ENCODE measurements around the gene C4orf51.

The C4orf51 gene

GRCh38 chr4:145709843-145710242, 29.9 kb downstream of the C4orf51 start:
- DNase-seq: no peak

- DNase-seq: no peak
Observed at GRCh38 chr4:145716200-145716599, 36.3 kb downstream of the C4orf51 start.

GRCh38 chr4:145716661-145717200, 36.8 kb downstream of the C4orf51 start:
- no peak for DNase-seq

- peak in 2 of 58 donors; percentile 35 to 39 for DNase-seq
Observed at GRCh38 chr4:145719752-145720624, 40.0 kb downstream of the C4orf51 start.

- no peak for DNase-seq
Observed at GRCh38 chr4:145720656-145721055, 40.7 kb downstream of the C4orf51 start.

GRCh38 chr4:145722561-145722960, 42.6 kb downstream of the C4orf51 start:
- no peak for DNase-seq

- DNase-seq: no peak
Observed at GRCh38 chr4:145723336-145723735, 43.4 kb downstream of the C4orf51 start.

- no peak for DNase-seq
Observed at GRCh38 chr4:145730026-145730425, 50.1 kb downstream of the C4orf51 start.

GRCh38 chr4:145731028-145731427, 51.1 kb downstream of the C4orf51 start:
- no peak for DNase-seq

- no peak for DNase-seq
Observed at GRCh38 chr4:145732001-145732815, 52.3 kb downstream of the C4orf51 start.

GRCh38 chr4:145732895-145733880, 53.2 kb downstream of the C4orf51 start:
- DNase-seq: peak; percentile 9 to 95 (median 88)

- DNase-seq: no peak
Observed at GRCh38 chr4:145734031-145734430, 54.1 kb downstream of the C4orf51 start.

- peak in 6 of 58 donors; percentile 15 to 65 (median 33) for DNase-seq
Observed at GRCh38 chr4:145734576-145735346, 54.8 kb downstream of the C4orf51 start.

- DNase-seq: peak in 1 of 58 donors; percentile 24
Observed at GRCh38 chr4:145735347-145735675, 55.4 kb downstream of the C4orf51 start.

GRCh38 chr4:145735827-145736226, 55.9 kb downstream of the C4orf51 start:
- no peak for DNase-seq

- DNase-seq: no peak
Observed at GRCh38 chr4:145736241-145736831, 56.4 kb downstream of the C4orf51 start.

GRCh38 chr4:145739845-145740244, 59.9 kb downstream of the C4orf51 start:
- DNase-seq: no peak

GRCh38 chr4:145740806-145741205, 60.9 kb downstream of the C4orf51 start:
- no peak for DNase-seq

- DNase-seq: peak in 1 of 58 donors; percentile 39
Observed at GRCh38 chr4:145743641-145744040, 63.7 kb downstream of the C4orf51 start.

- peak in 4 of 58 donors; percentile 12 to 38 (median 16) for DNase-seq
Observed at GRCh38 chr4:145755802-145756201, 75.9 kb downstream of the C4orf51 start.
